Neural cell (in vitro differentiated cells): Measurements from ENCODE around the gene EIF1AD. TPM values are rescaled to one million over a fixed set of nuclear protein-coding genes. Genes with fewer than 3 reads are reported as not detected.
A peak's percentile ranks its signal among the peaks of the same experiment; 100 is the strongest.

Source experiments
- H2AFZ ChIP-seq: fragments of 200-600, 300-800 bp; sonication (generic), shearing (Covaris generic); 2 replicates; pipeline ENCODE4 v1.6.0; 2014; ENCODE audit warnings: low read depth, mild to moderate bottlenecking, antibody characterized with exemption, low read length, moderate library complexity
- H3F3A ChIP-seq: fragments of 200-600 bp; shearing (Covaris generic); 2 replicates; pipeline ENCODE4 v1.6.1; 2016; ENCODE audit warnings: mild to moderate bottlenecking, moderate library complexity, mixed read lengths, antibody characterized with exemption, low read length; ENCODE audit not compliant: insufficient read depth, poor library complexity, severe bottlenecking
- H3K27ac ChIP-seq: fragments of 200-600, 300-800 bp; sonication (generic), shearing (Covaris generic); 2 replicates; pipeline ENCODE4 v1.5.1; 2014; ENCODE audit warnings: mild to moderate bottlenecking, low read length, moderate library complexity
- H3K27me3 ChIP-seq: fragments of 300-800, 200-600 bp; sonication (generic), shearing (Covaris generic); 2 replicates; pipeline ENCODE4 v1.6.0; 2014; ENCODE audit warnings: mild to moderate bottlenecking, low read depth, low read length, moderate library complexity; ENCODE audit not compliant: insufficient read depth
- H3K36me3 ChIP-seq: fragments of 300-800, 200-600 bp; sonication (generic), shearing (Covaris generic); 2 replicates; pipeline ENCODE4 v1.5.1; 2014; ENCODE audit warnings: mild to moderate bottlenecking, antibody characterized with exemption, low read length, moderate library complexity; ENCODE audit not compliant: insufficient read depth
- H3K4me2 ChIP-seq: fragments of 300-800, 200-600 bp; sonication (generic), shearing (Covaris generic); 2 replicates; pipeline ENCODE4 v1.6.0; 2014; ENCODE audit warnings: mild to moderate bottlenecking, low read length
- H3K4me3 ChIP-seq: fragments of 300-800, 200-600 bp; sonication (generic), shearing (Covaris generic); 2 replicates; pipeline ENCODE4 v1.5.1; 2014; ENCODE audit warnings: mild to moderate bottlenecking, low read length, moderate library complexity
- H3K79me2 ChIP-seq: fragments of 200-600 bp; shearing (Covaris generic); replicated peaks from 2 replicates; pipeline ENCODE4 v1.6.0; 2014; ENCODE audit warnings: mild to moderate bottlenecking, low read length, moderate library complexity; ENCODE audit not compliant: insufficient read depth
- H3K9ac ChIP-seq: fragments of 300-800, 200-600 bp; sonication (generic), shearing (Covaris generic); 2 replicates; pipeline ENCODE4 v1.6.1; 2016; ENCODE audit warnings: mild to moderate bottlenecking, low read length, mixed read lengths
- H3K9me2 ChIP-seq: fragments of 200-600 bp; shearing (Covaris generic); 2 replicates; pipeline ENCODE4 v1.6.1; 2016; ENCODE audit warnings: mild to moderate bottlenecking, low read length, mixed read lengths; ENCODE audit not compliant: insufficient read depth
- H3K9me3 ChIP-seq: fragments of 200-600, 300-800 bp; sonication (generic), shearing (Covaris generic); 2 replicates; pipeline ENCODE4 v1.6.1; 2016; ENCODE audit warnings: mild to moderate bottlenecking, mixed run types, low read length, moderate library complexity, mixed read lengths
- H4K20me1 ChIP-seq: fragments of 200-600 bp; shearing (Covaris generic); 2 replicates; pipeline ENCODE4 v1.6.1; 2016; ENCODE audit warnings: mild to moderate bottlenecking, mixed run types; ENCODE audit not compliant: insufficient read depth
- EP300 ChIP-seq: fragments of 450-650 bp; conservative IDR thresholded peaks from 2 replicates; pipeline ENCODE4 v1.6.1; 2014; ENCODE audit warnings: antibody characterized with exemption, mild to moderate bottlenecking, moderate library complexity; ENCODE audit not compliant: poor library complexity, severe bottlenecking
- EZH2 ChIP-seq: fragments of 200-600, 300-800 bp; shearing (Covaris generic), sonication (generic); IDR thresholded peaks from 2 replicates; pipeline ENCODE4 v1.6.1; 2014; ENCODE audit warnings: antibody characterized with exemption, low read length, borderline replicate concordance, mild to moderate bottlenecking; ENCODE audit not compliant: insufficient read depth, poor library complexity, severe bottlenecking
- MXI1 ChIP-seq: fragments of 450-650 bp; conservative IDR thresholded peaks from 2 replicates; pipeline ENCODE4 v1.6.1; 2014; ENCODE audit warnings: antibody characterized with exemption, mild to moderate bottlenecking; ENCODE audit not compliant: poor library complexity, severe bottlenecking
- POLR2AphosphoS5 ChIP-seq: IDR thresholded peaks from 2 replicates; pipeline ENCODE4 v1.6.1; 2012
- RAD21 ChIP-seq: fragments of 450-650 bp; conservative IDR thresholded peaks from 2 replicates; pipeline ENCODE4 v1.6.1; 2014; ENCODE audit warnings: antibody characterized with exemption, mild to moderate bottlenecking, moderate library complexity
- SMC3 ChIP-seq: fragments of 450-650 bp; conservative IDR thresholded peaks from 2 replicates; pipeline ENCODE4 v1.6.1; 2014; ENCODE audit warnings: antibody characterized with exemption, mild to moderate bottlenecking, moderate library complexity; ENCODE audit not compliant: poor library complexity
- TAF1 ChIP-seq: IDR thresholded peaks from 2 replicates; pipeline ENCODE4 v1.6.1; 2012; ENCODE audit warnings: low read depth
- polyA minus RNA-seq: library from RNA; depleted of rRNA, polyadenylated mRNA; stranded (reverse); fragments of >200 nt; gene quantifications from 2 replicates; pipeline ENCODE4 v1.2.3, GENCODE V29; 2014
- polyA plus RNA-seq: library from polyadenylated mRNA; depleted of rRNA; stranded (reverse); fragments of >200 nt; gene quantifications from 2 replicates; pipeline ENCODE4 v1.2.3, GENCODE V29; 2014
- TF ChIP-seq, protein P1 (sequence below): fragments of 450-650 bp; IDR thresholded peaks from 2 replicates; pipeline ENCODE4 v1.5.1; 2014; ENCODE audit warnings: antibody characterized with exemption, mild to moderate bottlenecking, moderate library complexity; ENCODE audit not compliant: poor library complexity, severe bottlenecking
- TF ChIP-seq, protein P2 (sequence below): IDR thresholded peaks from 2 replicates; pipeline ENCODE4 v1.6.1; 2012; ENCODE audit warnings: borderline replicate concordance

Gene EIF1AD
- polyA plus RNA-seq: 34.9 and 35.4 TPM in 2 replicates
- polyA minus RNA-seq: 34.3 and 36.7 TPM in 2 replicates

- Histone ChIP-seq H3K79me2 (peaks cover 24% of the 10 kb centered on the region), H3K27ac (peak within 1 kb of the TSS; percentile 86), H3F3A (no peaks in the 10 kb centered on the region), H3K9me3 (no peaks in the 10 kb centered on the region), H3K9ac (peak within 1 kb of the TSS; percentile 79), H3K4me3 (peak within 1 kb of the TSS; percentile 87), H4K20me1 (no peaks in the 10 kb centered on the region), H3K4me2 (peak within 1 kb of the TSS; percentile 65), H3K9me2 (no peaks in the 10 kb centered on the region), H2AFZ (peak within 1 kb of the TSS; percentile 74), H3K27me3 (no peaks in the 10 kb centered on the region), H3K36me3 (no peaks in the 10 kb centered on the region)
- TF ChIP-seq RAD21 (peak; percentile 24), POLR2AphosphoS5 (peak; percentile 80), EZH2 (no peak), TAF1 (peak; percentile 86), SMC3 (no peak), MXI1 (peak; percentile 92), EP300 (peak; percentile 55)
- TF ChIP-seq, protein P1, sequence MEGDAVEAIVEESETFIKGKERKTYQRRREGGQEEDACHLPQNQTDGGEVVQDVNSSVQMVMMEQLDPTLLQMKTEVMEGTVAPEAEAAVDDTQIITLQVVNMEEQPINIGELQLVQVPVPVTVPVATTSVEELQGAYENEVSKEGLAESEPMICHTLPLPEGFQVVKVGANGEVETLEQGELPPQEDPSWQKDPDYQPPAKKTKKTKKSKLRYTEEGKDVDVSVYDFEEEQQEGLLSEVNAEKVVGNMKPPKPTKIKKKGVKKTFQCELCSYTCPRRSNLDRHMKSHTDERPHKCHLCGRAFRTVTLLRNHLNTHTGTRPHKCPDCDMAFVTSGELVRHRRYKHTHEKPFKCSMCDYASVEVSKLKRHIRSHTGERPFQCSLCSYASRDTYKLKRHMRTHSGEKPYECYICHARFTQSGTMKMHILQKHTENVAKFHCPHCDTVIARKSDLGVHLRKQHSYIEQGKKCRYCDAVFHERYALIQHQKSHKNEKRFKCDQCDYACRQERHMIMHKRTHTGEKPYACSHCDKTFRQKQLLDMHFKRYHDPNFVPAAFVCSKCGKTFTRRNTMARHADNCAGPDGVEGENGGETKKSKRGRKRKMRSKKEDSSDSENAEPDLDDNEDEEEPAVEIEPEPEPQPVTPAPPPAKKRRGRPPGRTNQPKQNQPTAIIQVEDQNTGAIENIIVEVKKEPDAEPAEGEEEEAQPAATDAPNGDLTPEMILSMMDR: peak; percentile 16
- TF ChIP-seq, protein P2, sequence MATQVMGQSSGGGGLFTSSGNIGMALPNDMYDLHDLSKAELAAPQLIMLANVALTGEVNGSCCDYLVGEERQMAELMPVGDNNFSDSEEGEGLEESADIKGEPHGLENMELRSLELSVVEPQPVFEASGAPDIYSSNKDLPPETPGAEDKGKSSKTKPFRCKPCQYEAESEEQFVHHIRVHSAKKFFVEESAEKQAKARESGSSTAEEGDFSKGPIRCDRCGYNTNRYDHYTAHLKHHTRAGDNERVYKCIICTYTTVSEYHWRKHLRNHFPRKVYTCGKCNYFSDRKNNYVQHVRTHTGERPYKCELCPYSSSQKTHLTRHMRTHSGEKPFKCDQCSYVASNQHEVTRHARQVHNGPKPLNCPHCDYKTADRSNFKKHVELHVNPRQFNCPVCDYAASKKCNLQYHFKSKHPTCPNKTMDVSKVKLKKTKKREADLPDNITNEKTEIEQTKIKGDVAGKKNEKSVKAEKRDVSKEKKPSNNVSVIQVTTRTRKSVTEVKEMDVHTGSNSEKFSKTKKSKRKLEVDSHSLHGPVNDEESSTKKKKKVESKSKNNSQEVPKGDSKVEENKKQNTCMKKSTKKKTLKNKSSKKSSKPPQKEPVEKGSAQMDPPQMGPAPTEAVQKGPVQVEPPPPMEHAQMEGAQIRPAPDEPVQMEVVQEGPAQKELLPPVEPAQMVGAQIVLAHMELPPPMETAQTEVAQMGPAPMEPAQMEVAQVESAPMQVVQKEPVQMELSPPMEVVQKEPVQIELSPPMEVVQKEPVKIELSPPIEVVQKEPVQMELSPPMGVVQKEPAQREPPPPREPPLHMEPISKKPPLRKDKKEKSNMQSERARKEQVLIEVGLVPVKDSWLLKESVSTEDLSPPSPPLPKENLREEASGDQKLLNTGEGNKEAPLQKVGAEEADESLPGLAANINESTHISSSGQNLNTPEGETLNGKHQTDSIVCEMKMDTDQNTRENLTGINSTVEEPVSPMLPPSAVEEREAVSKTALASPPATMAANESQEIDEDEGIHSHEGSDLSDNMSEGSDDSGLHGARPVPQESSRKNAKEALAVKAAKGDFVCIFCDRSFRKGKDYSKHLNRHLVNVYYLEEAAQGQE: peak; percentile 88
These were observed at the start of gene EIF1AD, which contains the start of gene BANF1 for GRCh38 chr11:66001942-66002647. Gene EIF1AD (minus strand): TSS chr11:66002157. CDS start chr11:66000389, 1,768 bp downstream. Gene BANF1 (plus strand): TSS chr11:66002503. CDS start chr11:66003251, 748 bp downstream.

GRCh38 chr11:66051371-66051765 lies 49.4 kb upstream of the EIF1AD start:
- Histone ChIP-seq H3K9me2 (no peaks in the 10 kb centered on the region), H3F3A (peaks cover 5% of the 10 kb centered on the region), H4K20me1 (no peaks in the 10 kb centered on the region), H2AFZ (peak overlapping the region; percentile 90), H3K4me2 (peak overlapping the region; percentile 65), H3K4me3 (peak overlapping the region; percentile 100), H3K9ac (peak overlapping the region; percentile 97), H3K27me3 (no peaks in the 10 kb centered on the region), H3K9me3 (no peaks in the 10 kb centered on the region), H3K27ac (peak overlapping the region; percentile 98), H3K36me3 (no peaks in the 10 kb centered on the region), H3K79me2 (peaks cover 27% of the 10 kb centered on the region)
- TF ChIP-seq SMC3 (no peak), TAF1 (no peak), RAD21 (no peak), EZH2 (no peak), MXI1 (no peak), POLR2AphosphoS5 (no peak), EP300 (no peak)
- TF ChIP-seq, protein P2: no peak
- TF ChIP-seq, protein P1: no peak
